NCI-H510A (cell line): ENCODE measurements around the gene C2CD4D.
"Not testable (repeated sequence)": the region's sequence is repeated elsewhere in the genome, so short reads cannot be mapped to it uniquely, and the experiment has no call there.

ENCODE experiments used
- DNase-seq: peaks from one replicate; lab custom pipeline; 2025; lab: John Stamatoyannopoulos, UW

C2CD4D gene

GRCh38 chr1:151858886-151859665, 19.5 kb upstream of the C2CD4D start:
- no peak for DNase-seq

DNA sequence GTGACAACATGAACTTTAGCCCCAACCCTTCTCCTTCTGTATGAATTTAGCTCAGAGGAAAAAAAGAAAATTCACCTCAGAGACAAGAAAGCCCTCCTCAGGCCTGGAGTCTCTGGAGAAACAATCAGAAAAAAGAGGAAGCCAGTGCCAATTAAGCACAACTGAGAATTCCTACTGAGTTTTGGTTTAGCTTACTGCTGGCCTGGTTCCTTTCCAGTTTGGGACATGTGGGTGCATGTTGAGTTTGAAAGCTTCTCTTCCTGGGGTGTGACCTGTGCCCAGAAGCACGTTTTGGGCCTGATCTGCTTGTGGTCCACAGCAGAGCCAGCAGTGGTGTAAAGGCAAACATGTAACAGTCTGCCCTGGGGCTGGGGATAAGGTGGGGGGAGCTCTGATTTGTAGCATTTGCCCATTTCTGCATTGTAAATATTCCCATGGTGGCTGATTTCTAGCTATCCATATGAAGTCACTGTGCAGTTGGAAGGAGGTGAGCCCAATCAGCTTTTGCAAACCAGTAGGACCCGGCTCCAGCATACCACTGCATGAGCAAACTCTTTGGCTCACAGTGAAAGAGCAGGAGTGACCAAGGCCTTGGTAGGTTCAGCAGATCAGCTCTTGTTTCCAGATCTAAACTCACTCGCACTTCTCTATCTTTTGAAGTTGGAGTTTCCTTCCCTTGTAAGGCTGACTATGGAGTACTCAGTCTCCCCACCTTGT, 18.6 kb upstream of the C2CD4D start:
- DNase-seq, result no peak

DNA sequence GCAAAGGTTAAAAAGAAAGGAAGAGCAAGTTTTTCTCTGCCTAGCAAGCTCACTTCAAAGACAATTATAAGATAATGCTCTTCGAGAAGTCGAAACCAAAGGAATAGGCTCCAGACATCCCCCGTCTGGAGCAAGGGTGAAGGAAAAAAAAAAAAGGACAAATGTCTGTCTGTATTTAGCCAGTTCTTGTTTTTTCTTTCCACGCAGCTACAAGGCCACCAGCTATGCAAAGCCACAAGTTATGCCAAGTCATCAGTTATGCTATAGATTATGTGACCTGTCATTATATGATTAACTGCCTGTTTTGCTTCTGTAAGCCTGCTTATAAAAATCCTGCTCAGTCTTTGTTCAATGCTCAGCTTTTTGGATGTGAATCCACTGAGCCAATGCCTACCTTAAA, 16.3 kb upstream of the C2CD4D start:
- no peak for DNase-seq

- DNase-seq, result not testable (repeated sequence)
Observed at GRCh38 chr1:151855516-151855915, 15.9 kb upstream of the C2CD4D start.

- DNase-seq, result no peak
Observed at GRCh38 chr1:151854658-151855057, 15.0 kb upstream of the C2CD4D start.

- DNase-seq, result no peak
Observed at GRCh38 chr1:151853411-151853943, 13.9 kb upstream of the C2CD4D start, which contains the start of gene THEM5. TSS of gene THEM5 (minus strand) at chr1:151853712. CDS start at chr1:151853565, 147 bp downstream.

GRCh38 chr1:151852733-151853132, 13.1 kb upstream of the C2CD4D start:
- DNase-seq, result no peak

GRCh38 chr1:151851886-151852285, 12.3 kb upstream of the C2CD4D start:
- DNase-seq, result no peak

DNA sequence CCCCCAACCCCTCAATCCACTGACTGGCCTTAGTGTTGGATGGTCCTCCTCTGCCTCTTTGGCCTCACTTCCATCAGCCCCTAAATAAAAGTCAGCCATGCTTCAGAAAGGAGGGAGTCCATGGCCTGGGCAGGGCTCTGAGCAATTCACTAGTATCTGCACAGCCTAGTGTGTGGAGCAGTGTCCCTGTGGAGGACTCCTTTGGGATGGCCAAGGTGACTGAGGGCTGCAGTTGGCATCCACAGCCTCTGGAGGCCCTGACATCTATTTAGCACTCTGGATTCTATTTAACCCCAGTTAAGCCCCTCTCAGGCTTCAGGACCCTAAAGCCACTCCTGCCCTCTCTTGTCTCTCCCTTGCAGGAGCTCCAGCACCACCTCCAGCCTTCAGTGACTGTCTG, 10.3 kb upstream of the C2CD4D start:
- no peak for DNase-seq

GRCh38 chr1:151849126-151849525, 9.5 kb upstream of the C2CD4D start:
- DNase-seq, result no peak

GRCh38 chr1:151847867-151848596, 8.4 kb upstream of the C2CD4D start:
- no peak for DNase-seq

DNA sequence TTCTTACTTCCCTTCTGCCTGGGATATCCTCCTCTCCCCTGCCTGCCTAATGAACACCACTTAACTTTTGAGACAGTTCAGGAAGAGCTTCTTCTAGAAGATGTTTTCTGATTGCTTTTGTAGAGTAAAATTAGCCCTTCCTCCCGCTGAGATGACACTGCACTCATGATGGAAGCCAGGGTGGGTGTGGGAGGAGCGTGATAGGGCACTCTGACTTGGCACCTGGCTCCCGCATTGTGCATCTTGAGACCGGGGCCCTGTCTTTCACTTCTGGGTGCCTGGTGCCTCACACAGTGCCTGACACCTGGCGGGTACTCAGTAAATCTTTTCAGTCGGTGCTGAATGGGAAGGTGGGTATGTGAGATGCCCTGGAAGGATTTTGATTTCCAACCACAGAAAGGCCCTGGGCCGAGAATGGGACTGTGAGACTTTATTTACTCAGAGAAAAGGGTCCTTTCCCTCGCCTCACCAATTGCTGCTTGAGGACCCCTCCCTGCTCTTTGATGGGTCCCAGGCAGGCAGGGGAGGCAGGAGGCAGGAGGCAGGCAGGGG, 7.1 kb upstream of the C2CD4D start:
- no peak for DNase-seq

- no peak for DNase-seq
Observed at GRCh38 chr1:151846062-151846568, 6.5 kb upstream of the C2CD4D start.

DNA sequence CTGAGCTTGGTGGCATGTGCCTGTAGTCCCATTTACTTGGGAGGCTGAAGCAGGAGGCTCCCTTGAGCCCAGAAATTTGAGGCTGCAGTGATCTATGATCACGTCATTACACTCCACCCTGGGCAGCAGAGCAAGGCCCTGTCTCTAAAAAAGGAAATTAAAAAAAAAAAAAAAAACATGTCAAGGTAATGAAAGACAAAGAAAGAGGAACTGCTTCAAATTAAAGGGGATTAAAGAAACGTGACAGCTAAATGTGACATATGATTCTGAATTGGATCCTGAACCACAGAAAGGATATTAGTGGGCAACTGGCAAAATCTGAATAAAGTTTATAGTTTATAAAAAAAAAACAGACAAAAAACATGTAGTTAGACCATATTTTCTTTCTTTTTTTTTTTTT, 3.8 kb upstream of the C2CD4D start:
- no peak for DNase-seq

DNA sequence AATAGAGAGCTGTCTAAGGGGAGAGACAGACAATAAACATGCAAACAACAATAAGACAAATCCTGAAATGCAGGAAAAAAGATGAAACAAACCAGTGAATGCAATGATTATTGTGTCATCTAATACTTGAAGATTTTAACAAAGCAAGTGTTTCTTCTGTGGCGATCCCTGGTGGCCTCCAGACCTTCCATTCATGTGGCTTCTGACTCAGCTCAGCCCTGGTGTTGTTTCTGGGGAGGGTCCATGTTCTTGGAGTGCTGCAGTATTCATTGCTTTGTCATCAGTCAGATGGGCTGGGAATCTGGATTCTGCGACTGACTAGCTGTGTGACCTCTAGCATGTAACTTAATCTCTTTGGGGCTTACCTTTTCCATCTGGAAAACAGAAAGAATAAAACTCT, 1.5 kb upstream of the C2CD4D start:
- no peak for DNase-seq

DNA sequence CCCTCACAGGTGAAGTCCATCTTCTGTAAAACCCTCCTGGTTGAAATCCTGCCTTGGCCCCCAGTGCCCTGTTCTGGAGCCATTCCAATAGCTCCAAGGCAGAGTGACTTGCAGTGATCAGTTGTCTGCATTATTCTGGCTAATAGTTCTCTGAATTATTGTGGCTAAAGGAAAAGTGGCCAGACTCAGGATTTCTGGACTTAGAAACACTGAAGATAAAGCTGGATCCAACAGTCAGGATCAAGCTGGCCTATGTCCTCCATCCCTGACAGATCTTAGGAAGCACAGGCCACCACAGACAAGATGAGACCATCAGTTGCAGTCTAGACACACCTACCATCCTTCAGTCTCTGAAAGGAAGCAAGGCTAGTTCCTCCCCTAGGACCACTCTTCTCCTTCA, 801 bp upstream of the C2CD4D start:
- DNase-seq, result no peak

DNA sequence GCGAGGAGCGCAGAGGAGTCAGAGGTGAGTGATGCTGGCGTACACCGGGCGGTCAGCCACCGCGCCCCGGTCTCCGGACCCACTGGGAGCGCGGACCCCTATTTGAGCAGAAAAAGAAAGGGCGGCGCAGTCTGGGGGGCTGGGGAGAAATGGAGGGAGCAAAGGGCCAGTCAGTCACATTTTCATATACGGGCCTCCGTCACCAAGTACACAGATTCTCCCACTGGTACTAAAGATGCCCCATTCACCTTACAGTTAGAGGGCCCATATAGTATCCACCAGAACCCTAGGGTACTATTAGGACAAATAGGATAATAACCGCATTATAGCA, 573 bp downstream of the C2CD4D start:
- DNase-seq, result no peak

DNA sequence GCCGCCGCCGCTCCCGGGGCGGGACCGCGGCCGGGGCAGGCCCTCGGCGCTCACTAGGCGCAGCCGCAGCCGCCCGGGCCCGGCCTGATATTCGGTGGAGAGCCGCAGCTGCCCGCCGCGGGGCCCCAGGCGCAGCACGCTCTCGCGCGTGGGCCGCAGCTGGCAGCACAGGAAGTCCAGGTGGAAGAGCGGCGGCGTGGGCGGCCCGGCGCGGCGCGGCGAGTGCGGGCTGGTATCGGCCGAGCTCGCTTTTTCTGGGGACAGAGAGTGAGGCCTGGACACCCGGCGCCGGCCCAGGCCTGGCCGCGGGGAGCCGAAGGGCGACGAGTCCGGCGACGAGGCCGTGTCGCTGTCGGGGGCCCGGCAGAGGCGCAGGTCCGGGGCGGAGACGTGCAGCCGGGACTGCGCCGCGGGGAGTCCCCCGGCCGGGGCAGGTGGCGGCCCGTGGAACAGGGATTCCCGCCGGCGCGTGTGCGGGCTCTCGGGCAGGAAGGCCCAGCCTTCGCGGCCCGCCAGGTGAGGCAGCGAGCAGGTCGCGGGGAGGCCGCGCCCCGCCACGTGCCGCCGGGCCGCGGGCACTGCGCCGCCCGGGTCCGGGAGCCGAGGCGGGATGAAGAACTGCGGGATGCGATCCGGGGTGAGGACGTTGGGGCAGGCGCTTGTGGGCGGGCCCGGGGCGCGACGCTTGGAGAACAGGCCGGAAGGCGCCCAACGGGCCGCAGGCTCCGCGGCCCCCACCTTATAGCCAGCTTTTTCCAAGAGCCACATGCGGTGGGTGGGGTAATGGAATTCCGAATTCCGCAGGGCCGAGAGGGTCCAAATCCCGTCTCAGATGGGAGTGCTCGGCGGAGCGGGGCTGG, 1.2 kb downstream of the C2CD4D start:
- no peak for DNase-seq

DNA sequence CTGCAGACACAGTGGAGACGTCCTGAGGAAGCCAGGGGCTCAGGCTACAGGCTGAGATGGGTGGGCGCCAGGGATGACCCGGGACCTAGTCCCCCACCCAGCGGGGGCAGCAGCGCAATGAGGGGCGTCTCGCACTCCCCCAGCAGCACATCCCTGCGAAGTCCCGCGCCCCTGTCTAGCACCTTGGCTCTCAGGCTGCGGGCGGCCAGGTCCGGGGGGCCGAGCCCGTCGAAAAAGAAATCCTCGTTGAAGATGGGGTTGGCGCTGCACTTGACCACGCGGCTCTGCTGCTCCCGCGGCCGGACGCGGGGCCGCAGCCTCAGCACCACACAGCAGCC, 1.8 kb downstream of the C2CD4D start:
- no peak for DNase-seq

DNA sequence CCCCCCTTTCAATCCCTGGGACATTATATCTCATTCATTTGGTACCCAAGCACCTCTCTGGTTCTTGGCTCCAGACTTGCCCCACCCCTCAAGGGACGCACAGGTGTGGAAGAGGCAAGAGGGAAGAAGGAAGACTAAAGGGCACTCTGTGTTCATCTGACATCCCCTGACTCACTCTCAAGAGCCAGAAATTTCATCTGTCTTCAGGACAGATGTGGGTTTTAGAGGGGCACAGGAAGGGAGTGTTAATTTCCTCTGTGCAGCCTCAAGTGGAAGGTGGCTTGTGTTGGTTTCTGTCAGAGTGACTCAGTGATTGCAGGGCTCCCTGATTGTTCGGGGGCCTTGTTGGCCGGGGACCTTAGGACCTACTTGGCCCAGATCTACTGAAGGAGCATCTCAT, 2.4 kb downstream of the C2CD4D start:
- DNase-seq, result no peak

DNA sequence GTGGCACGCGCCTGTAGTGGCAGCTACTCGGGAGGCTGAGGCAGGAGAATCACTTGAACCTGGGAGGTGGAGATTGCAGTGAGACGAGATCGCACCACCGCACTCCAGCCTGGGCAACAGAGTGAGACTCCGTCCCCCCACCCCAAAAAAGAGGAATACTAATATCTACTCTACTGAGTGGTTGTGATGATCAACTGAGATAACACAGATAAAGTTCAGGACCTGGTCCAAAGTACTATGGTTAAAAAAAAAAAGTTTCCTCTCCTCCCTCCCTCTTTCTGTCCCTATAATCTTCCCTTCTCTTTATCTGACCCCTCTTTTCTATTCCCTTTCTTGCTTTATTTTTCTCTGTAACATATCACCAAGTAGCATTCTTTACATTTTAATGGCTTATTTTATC, 4.0 kb downstream of the C2CD4D start:
- no peak for DNase-seq
